Stomach (tissue), 4 donors: ENCODE measurements around the gene ESPN.

Experiments used
- POLR2A ChIP-seq, 4 donors: fragments of 450-650 bp; IDR thresholded peaks; one replicate each; pipeline ENCODE4 v1.6.1; 2016; ENCODE audit warnings: antibody characterized with exemption in 4 of 4, control low read depth in 2 of 4, mild to moderate bottlenecking in 1 of 4, moderate library complexity in 1 of 4
- POLR2AphosphoS5 ChIP-seq, 3 donors: sonication (generic); formaldehyde crosslinking; IDR thresholded peaks; one replicate each; pipeline ENCODE4 v1.6.1; 2016; ENCODE audit warnings: antibody characterized with exemption in 3 of 3
- TF ChIP-seq, protein P1 (sequence below), 7 experiments: fragments of 450-650 bp in 4 of 7; fragments of 200-600 bp in 3 of 7; sonication (generic) in 3 of 7; IDR thresholded peaks; one replicate each; pipeline ENCODE4 v1.5.1; 2016 to 2019; ENCODE audit warnings: antibody characterized with exemption in 7 of 7, control low read depth in 2 of 7, mild to moderate bottlenecking in 1 of 7

DNA sequence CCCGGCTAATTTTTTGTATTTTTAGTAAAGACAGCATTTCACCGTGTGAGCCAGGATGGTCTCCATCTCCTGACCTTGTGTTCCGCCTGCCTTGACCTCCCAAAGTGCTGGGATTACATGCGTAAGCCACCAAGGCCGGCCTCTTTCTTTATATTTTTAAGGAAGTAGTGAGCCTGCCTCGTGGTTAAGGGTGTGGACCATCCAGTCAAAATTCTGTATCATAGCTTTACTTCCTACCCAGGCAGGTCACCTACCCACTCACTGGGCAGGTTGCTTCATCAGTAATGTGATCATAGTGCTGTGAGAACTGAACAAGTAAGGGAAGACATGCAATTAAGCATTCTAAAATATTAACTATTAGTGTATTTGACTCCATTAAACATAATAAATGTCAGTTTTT, 22.9 kb upstream of the ESPN start:
- TF ChIP-seq, protein P1, sequence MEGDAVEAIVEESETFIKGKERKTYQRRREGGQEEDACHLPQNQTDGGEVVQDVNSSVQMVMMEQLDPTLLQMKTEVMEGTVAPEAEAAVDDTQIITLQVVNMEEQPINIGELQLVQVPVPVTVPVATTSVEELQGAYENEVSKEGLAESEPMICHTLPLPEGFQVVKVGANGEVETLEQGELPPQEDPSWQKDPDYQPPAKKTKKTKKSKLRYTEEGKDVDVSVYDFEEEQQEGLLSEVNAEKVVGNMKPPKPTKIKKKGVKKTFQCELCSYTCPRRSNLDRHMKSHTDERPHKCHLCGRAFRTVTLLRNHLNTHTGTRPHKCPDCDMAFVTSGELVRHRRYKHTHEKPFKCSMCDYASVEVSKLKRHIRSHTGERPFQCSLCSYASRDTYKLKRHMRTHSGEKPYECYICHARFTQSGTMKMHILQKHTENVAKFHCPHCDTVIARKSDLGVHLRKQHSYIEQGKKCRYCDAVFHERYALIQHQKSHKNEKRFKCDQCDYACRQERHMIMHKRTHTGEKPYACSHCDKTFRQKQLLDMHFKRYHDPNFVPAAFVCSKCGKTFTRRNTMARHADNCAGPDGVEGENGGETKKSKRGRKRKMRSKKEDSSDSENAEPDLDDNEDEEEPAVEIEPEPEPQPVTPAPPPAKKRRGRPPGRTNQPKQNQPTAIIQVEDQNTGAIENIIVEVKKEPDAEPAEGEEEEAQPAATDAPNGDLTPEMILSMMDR (IDR thresholded peaks at IDR 0.05), result no peak
- no peak for TF ChIP-seq POLR2A (IDR thresholded peaks at IDR 0.05)
- TF ChIP-seq POLR2AphosphoS5 (IDR thresholded peaks at IDR 0.05), result no peak
